Endothelial cell (in vitro differentiated cells): ENCODE data around the gene ASMTL. TPM values are rescaled to one million over a fixed set of nuclear protein-coding genes. Genes with fewer than 3 reads are reported as not detected.

Experiments used
- DNase-seq: peaks from one replicate; pipeline ENCODE4 v3.0.0; 2021; ENCODE audit warnings: low spot score
- H3K27ac Mint-ChIP-seq: one replicate; pipeline ENCODE4 v1.8.0; 2021; ENCODE audit warnings: mixed read lengths, inconsistent platforms; ENCODE audit not compliant: unreplicated experiment
- H3K27me3 Mint-ChIP-seq: one replicate; pipeline ENCODE4 v1.8.0; 2021; ENCODE audit warnings: mild to moderate bottlenecking, moderate library complexity, mixed read lengths, inconsistent platforms; ENCODE audit not compliant: unreplicated experiment
- H3K36me3 Mint-ChIP-seq: one replicate; pipeline ENCODE4 v1.8.0; 2021; ENCODE audit warnings: mild to moderate bottlenecking, low read depth, mixed read lengths, inconsistent platforms; ENCODE audit not compliant: unreplicated experiment
- H3K4me1 Mint-ChIP-seq: one replicate; pipeline ENCODE4 v1.8.0; 2021; ENCODE audit warnings: mild to moderate bottlenecking, mixed read lengths, inconsistent platforms; ENCODE audit not compliant: unreplicated experiment
- H3K4me3 Mint-ChIP-seq: one replicate; pipeline ENCODE4 v1.8.0; 2021; ENCODE audit warnings: mild to moderate bottlenecking, mixed read lengths, inconsistent platforms; ENCODE audit not compliant: unreplicated experiment
- H3K9me3 Mint-ChIP-seq: one replicate; pipeline ENCODE4 v1.8.0; 2021; ENCODE audit warnings: mixed read lengths, inconsistent platforms; ENCODE audit not compliant: unreplicated experiment
- CTCF ChIP-seq: fragments of 200-600 bp; sonication (generic); IDR thresholded peaks from one replicate; pipeline ENCODE4 v1.5.0; 2021; ENCODE audit warnings: antibody characterized with exemption; ENCODE audit not compliant: unreplicated experiment
- total RNA-seq: library from RNA; stranded (reverse); fragmentation: NEBNext Ultra II Directional; extraction: Animal tissue kit (Norgen Biotek cat#: 25700); gene quantifications from one replicate; pipeline ENCODE4 v1.2.1, GENCODE V29; 2021; ENCODE audit not compliant: unreplicated experiment

ASMTL gene
- total RNA-seq, 1 donor from 2014 or later: 25.8 TPM

GRCh38 chrX:1480082-1480785, 27.5 kb upstream of the ASMTL start:
- no peaks in the 10 kb centered on the region for H3K4me1 Mint-ChIP-seq
- peaks cover 8% of the 10 kb centered on the region for H3K36me3 Mint-ChIP-seq
- no peak overlapping the region for H3K4me3 Mint-ChIP-seq
- H3K27me3 Mint-ChIP-seq: no peaks in the 10 kb centered on the region
- DNase-seq: no peak
- H3K27ac Mint-ChIP-seq: no peak overlapping the region
- no peak for TF ChIP-seq CTCF
- peaks cover 19% of the 10 kb centered on the region for H3K9me3 Mint-ChIP-seq

- no peak for TF ChIP-seq CTCF
- Mint-ChIP-seq H3K36me3 (peaks cover 8% of the 10 kb centered on the region), H3K4me1 (no peaks in the 10 kb centered on the region), H3K27me3 (no peaks in the 10 kb centered on the region), H3K27ac (no peak overlapping the region), H3K9me3 (peaks cover 24% of the 10 kb centered on the region), H3K4me3 (no peak overlapping the region)
- no peak for DNase-seq
Measured at GRCh38 chrX:1477801-1478458, 25.2 kb upstream of the ASMTL start.

GRCh38 chrX:1477229-1477628, 24.5 kb upstream of the ASMTL start:
- TF ChIP-seq CTCF: no peak
- Mint-ChIP-seq H3K27ac (no peak overlapping the region), H3K27me3 (peaks cover 1% of the 10 kb centered on the region), H3K9me3 (peaks cover 24% of the 10 kb centered on the region), H3K4me3 (no peak overlapping the region), H3K4me1 (no peaks in the 10 kb centered on the region), H3K36me3 (peaks cover 8% of the 10 kb centered on the region)
- DNase-seq: no peak

- Mint-ChIP-seq H3K4me3 (no peak overlapping the region), H3K27me3 (peaks cover 1% of the 10 kb centered on the region), H3K9me3 (peaks cover 30% of the 10 kb centered on the region), H3K36me3 (peaks cover 13% of the 10 kb centered on the region), H3K27ac (no peak overlapping the region), H3K4me1 (no peaks in the 10 kb centered on the region)
- no peak for DNase-seq
- TF ChIP-seq CTCF: no peak
Measured at GRCh38 chrX:1476682-1477081, 24.0 kb upstream of the ASMTL start.

DNA sequence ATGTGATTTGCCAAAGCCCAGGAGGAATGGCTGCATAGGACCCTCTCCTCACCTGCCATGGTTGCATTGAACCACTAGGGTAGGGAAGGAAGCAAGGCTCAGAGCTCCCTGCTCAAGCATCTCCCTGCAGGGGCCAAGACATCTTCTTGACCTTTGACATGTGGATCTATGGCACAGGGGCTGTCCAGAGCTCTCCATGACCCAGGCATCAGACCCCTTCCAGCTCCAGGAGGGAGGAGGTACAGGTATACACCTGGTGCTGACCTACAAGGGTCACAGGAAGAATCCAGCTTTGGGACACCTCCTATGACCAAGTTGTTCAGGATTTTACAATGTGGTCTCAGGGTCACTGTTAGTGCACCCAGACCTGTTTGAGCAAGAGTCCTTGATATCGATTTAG, 23.2 kb upstream of the ASMTL start:
- H3K27me3 Mint-ChIP-seq: peaks cover 1% of the 10 kb centered on the region
- H3K4me1 Mint-ChIP-seq: no peaks in the 10 kb centered on the region
- DNase-seq: no peak
- peaks cover 13% of the 10 kb centered on the region for H3K36me3 Mint-ChIP-seq
- no peak for TF ChIP-seq CTCF
- H3K9me3 Mint-ChIP-seq: peaks cover 33% of the 10 kb centered on the region
- no peak overlapping the region for H3K4me3 Mint-ChIP-seq
- no peak overlapping the region for H3K27ac Mint-ChIP-seq
